WTC11 (cell line): ENCODE results near the gene DHDH. TPM values are rescaled to one million over a fixed set of nuclear protein-coding genes. Genes with fewer than 3 reads are reported as not detected.
"Not testable (repeated sequence)": the region's sequence is repeated elsewhere in the genome, so short reads cannot be mapped to it uniquely, and the experiment has no call there.

Experiments
- ATAC-seq: fragments of 200-7000 bp; cut with Tn5 transposase; 2 replicates; pipeline ENCODE4 v1.10.0; 2021; ENCODE audit warnings: mild to moderate bottlenecking, moderate library complexity
- CTCF ChIA-PET: fragments of 300-600 bp; sonication (Branson Sonifier 250); formaldehyde crosslinking; loops from one replicate; lab custom pipeline; 2021; ENCODE audit warnings: antibody characterized with exemption; lab: Charles Lee
- POLR2A ChIA-PET: fragments of 350-600 bp; sonication (Branson Sonifier 250); formaldehyde crosslinking; loops from one replicate; lab custom pipeline; 2021; ENCODE audit warnings: antibody characterized with exemption; lab: Charles Lee
- DNase-seq: peaks from one replicate; pipeline ENCODE4 v3.0.0; 2021; ENCODE audit warnings: low spot score
- H3K27ac Mint-ChIP-seq: 2 replicates; pipeline ENCODE4 v1.8.0; 2021; ENCODE audit warnings: mixed read lengths
- H3K27me3 Mint-ChIP-seq: 2 replicates; pipeline ENCODE4 v1.8.0; 2021; ENCODE audit warnings: low read depth, mild to moderate bottlenecking, moderate library complexity, mixed read lengths
- H3K36me3 Mint-ChIP-seq: 2 replicates; pipeline ENCODE4 v1.8.0; 2021; ENCODE audit warnings: mixed read lengths
- H3K4me1 Mint-ChIP-seq: 2 replicates; pipeline ENCODE4 v1.8.0; 2022; ENCODE audit warnings: mixed read lengths
- H3K4me3 Mint-ChIP-seq: 2 replicates; pipeline ENCODE4 v1.8.0; 2021; ENCODE audit warnings: mild to moderate bottlenecking, moderate library complexity, mixed read lengths
- H3K9me3 Mint-ChIP-seq: 2 replicates; pipeline ENCODE4 v1.8.0; 2021; ENCODE audit warnings: mixed read lengths
- CREB1 ChIP-seq: sonication (generic); formaldehyde crosslinking; IDR thresholded peaks from 2 replicates; pipeline ENCODE4 v1.8.0; 2023; ENCODE audit warnings: mild to moderate bottlenecking, missing genetic modification reagents
- ESRRA ChIP-seq: sonication (generic); formaldehyde crosslinking; IDR thresholded peaks from 2 replicates; pipeline ENCODE4 v1.8.1; 2022; ENCODE audit warnings: mild to moderate bottlenecking, missing genetic modification reagents, borderline replicate concordance
- ETV6 ChIP-seq: sonication (generic); formaldehyde crosslinking; IDR thresholded peaks from 2 replicates; pipeline ENCODE4 v1.8.1; 2022; ENCODE audit warnings: mild to moderate bottlenecking, missing genetic modification reagents
- FOXJ3 ChIP-seq: sonication (generic); formaldehyde crosslinking; IDR thresholded peaks from 2 replicates; pipeline ENCODE4 v1.9.0; 2021; ENCODE audit warnings: missing genetic modification reagents, mild to moderate bottlenecking, borderline replicate concordance
- FOXK1 ChIP-seq: sonication (generic); formaldehyde crosslinking; IDR thresholded peaks from 2 replicates; pipeline ENCODE4 v1.8.0; 2022; ENCODE audit warnings: mild to moderate bottlenecking, moderate library complexity, missing genetic modification reagents
- MXD4 ChIP-seq: fragments of 250-450 bp; sonication (Bioruptor Pico); IDR thresholded peaks from 2 replicates; pipeline ENCODE4 v1.8.0; 2021; ENCODE audit warnings: mild to moderate bottlenecking, moderate library complexity, borderline replicate concordance
- MYBL2 ChIP-seq: sonication (generic); formaldehyde crosslinking; IDR thresholded peaks from 2 replicates; pipeline ENCODE4 v1.8.1; 2023; ENCODE audit warnings: mild to moderate bottlenecking, moderate library complexity, missing genetic modification reagents
- NR2C2 ChIP-seq: sonication (generic); formaldehyde crosslinking; IDR thresholded peaks from 2 replicates; pipeline ENCODE4 v1.8.0; 2022; ENCODE audit warnings: mild to moderate bottlenecking, missing genetic modification reagents
- NR3C1 ChIP-seq: sonication (generic); formaldehyde crosslinking; conservative IDR thresholded peaks from 2 replicates; pipeline ENCODE4 v1.8.1; 2023; ENCODE audit warnings: low read depth, mild to moderate bottlenecking, missing genetic modification reagents
- RELA ChIP-seq: sonication (generic); formaldehyde crosslinking; IDR thresholded peaks from 2 replicates; pipeline ENCODE4 v1.8.1; 2022; ENCODE audit warnings: missing genetic modification reagents, mild to moderate bottlenecking, borderline replicate concordance
- TEAD1 ChIP-seq: sonication (generic); formaldehyde crosslinking; IDR thresholded peaks from 2 replicates; pipeline ENCODE4 v1.8.0; 2022; ENCODE audit warnings: mild to moderate bottlenecking, missing genetic modification reagents
- ZNF121 ChIP-seq: sonication (generic); formaldehyde crosslinking; IDR thresholded peaks from 2 replicates; pipeline ENCODE4 v1.8.0; 2023; ENCODE audit warnings: missing genetic modification reagents
- ZNF671 ChIP-seq: fragments of 250-450 bp; sonication (Bioruptor Pico); IDR thresholded peaks from 2 replicates; pipeline ENCODE4 v1.8.0; 2021; ENCODE audit warnings: mild to moderate bottlenecking
- total RNA-seq: library from RNA; stranded (reverse); gene quantifications from 3 replicates; pipeline ENCODE4 v1.2.3, GENCODE V29; 2021
- TF ChIP-seq, protein P1 (sequence below): sonication (generic); formaldehyde crosslinking; IDR thresholded peaks from 2 replicates; pipeline ENCODE4 v1.8.1; 2022; ENCODE audit warnings: missing genetic modification reagents, borderline replicate concordance
- TF ChIP-seq, protein P2 (sequence below): sonication (generic); formaldehyde crosslinking; IDR thresholded peaks from 2 replicates; pipeline ENCODE4 v1.8.0; 2023; ENCODE audit warnings: missing genetic modification reagents, mild to moderate bottlenecking, borderline replicate concordance
- TF ChIP-seq, protein P3 (sequence below): sonication (generic); formaldehyde crosslinking; IDR thresholded peaks from 2 replicates; pipeline ENCODE4 v1.8.0; 2023; ENCODE audit warnings: mild to moderate bottlenecking, missing genetic modification reagents
- TF ChIP-seq, protein P4 (sequence below): fragments of 250-450 bp; sonication (Bioruptor Pico); IDR thresholded peaks from 2 replicates; pipeline ENCODE4 v1.9.0; 2021; ENCODE audit warnings: mild to moderate bottlenecking

The DHDH gene
- total RNA-seq, 1 experiment from 2014 or later: 3.0 TPM

DNA sequence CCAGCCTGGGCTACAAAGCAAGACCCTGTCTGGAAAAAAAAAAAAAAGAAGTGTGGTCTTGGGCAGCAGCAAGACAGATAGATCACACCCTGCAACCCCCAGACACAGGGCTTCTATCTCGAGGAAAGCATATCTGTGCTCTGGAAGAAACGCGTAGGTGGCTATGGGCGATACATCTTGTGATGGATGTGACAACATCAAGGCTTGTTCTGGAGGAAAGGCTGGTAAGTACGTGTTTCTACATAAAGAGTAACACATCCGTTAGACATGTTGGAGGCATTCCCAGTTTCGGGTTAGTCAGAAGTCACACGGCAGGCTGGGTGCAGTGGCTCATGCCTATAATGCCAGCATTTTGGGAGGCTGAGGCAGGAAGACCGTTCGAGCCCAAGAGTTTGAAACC is 6.6 kb upstream of the DHDH start:
- H3K27me3 Mint-ChIP-seq: peaks cover 20% of the 10 kb centered on the region
- H3K27ac Mint-ChIP-seq: peak overlapping the region; percentile 57; the same call in 1 of the 2 replicates
- H3K9me3 Mint-ChIP-seq: no peaks in the 10 kb centered on the region
- TF ChIP-seq TEAD1 (CRISPR knock-in tag) (no peak), ZNF121 (CRISPR knock-in tag) (no peak), CREB1 (CRISPR knock-in tag) (no peak), ESRRA (CRISPR knock-in tag) (no peak), MXD4 (CRISPR knock-in tag) (no peak), NR3C1 (CRISPR knock-in tag) (no peak), ZNF671 (CRISPR knock-in tag) (no peak), RELA (no peak), FOXJ3 (CRISPR knock-in tag) (no peak), NR2C2 (no peak)
- TF ChIP-seq, protein P1, sequence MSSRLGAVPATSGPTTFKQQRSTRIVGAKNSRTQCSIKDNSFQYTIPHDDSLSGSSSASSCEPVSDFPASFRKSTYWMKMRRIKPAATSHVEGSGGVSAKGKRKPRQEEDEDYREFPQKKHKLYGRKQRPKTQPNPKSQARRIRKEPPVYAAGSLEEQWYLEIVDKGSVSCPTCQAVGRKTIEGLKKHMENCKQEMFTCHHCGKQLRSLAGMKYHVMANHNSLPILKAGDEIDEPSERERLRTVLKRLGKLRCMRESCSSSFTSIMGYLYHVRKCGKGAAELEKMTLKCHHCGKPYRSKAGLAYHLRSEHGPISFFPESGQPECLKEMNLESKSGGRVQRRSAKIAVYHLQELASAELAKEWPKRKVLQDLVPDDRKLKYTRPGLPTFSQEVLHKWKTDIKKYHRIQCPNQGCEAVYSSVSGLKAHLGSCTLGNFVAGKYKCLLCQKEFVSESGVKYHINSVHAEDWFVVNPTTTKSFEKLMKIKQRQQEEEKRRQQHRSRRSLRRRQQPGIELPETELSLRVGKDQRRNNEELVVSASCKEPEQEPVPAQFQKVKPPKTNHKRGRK (CRISPR knock-in tag): no peak
- TF ChIP-seq, protein P2, sequence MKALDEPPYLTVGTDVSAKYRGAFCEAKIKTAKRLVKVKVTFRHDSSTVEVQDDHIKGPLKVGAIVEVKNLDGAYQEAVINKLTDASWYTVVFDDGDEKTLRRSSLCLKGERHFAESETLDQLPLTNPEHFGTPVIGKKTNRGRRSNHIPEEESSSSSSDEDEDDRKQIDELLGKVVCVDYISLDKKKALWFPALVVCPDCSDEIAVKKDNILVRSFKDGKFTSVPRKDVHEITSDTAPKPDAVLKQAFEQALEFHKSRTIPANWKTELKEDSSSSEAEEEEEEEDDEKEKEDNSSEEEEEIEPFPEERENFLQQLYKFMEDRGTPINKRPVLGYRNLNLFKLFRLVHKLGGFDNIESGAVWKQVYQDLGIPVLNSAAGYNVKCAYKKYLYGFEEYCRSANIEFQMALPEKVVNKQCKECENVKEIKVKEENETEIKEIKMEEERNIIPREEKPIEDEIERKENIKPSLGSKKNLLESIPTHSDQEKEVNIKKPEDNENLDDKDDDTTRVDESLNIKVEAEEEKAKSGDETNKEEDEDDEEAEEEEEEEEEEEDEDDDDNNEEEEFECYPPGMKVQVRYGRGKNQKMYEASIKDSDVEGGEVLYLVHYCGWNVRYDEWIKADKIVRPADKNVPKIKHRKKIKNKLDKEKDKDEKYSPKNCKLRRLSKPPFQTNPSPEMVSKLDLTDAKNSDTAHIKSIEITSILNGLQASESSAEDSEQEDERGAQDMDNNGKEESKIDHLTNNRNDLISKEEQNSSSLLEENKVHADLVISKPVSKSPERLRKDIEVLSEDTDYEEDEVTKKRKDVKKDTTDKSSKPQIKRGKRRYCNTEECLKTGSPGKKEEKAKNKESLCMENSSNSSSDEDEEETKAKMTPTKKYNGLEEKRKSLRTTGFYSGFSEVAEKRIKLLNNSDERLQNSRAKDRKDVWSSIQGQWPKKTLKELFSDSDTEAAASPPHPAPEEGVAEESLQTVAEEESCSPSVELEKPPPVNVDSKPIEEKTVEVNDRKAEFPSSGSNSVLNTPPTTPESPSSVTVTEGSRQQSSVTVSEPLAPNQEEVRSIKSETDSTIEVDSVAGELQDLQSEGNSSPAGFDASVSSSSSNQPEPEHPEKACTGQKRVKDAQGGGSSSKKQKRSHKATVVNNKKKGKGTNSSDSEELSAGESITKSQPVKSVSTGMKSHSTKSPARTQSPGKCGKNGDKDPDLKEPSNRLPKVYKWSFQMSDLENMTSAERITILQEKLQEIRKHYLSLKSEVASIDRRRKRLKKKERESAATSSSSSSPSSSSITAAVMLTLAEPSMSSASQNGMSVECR (CRISPR knock-in tag): no peak
- H3K4me3 Mint-ChIP-seq: no peak overlapping the region
- no peaks in the 10 kb centered on the region for H3K4me1 Mint-ChIP-seq
- CTCF ChIA-PET: interaction anchor here (1.1 to 1.7 kb wide), 2 partner anchors 8 to 44 kb away, joined by 4 to 7 read pairs; no protein-coding TSS in a partner anchor
- no peak for DNase-seq
- POLR2A ChIA-PET: interaction anchor here (0.7 kb wide), 1 partner anchor 72 kb away, joined by 3 read pairs; no protein-coding TSS in a partner anchor
- peaks cover 3% of the 10 kb centered on the region for H3K36me3 Mint-ChIP-seq
- ATAC-seq: no peak

DNA sequence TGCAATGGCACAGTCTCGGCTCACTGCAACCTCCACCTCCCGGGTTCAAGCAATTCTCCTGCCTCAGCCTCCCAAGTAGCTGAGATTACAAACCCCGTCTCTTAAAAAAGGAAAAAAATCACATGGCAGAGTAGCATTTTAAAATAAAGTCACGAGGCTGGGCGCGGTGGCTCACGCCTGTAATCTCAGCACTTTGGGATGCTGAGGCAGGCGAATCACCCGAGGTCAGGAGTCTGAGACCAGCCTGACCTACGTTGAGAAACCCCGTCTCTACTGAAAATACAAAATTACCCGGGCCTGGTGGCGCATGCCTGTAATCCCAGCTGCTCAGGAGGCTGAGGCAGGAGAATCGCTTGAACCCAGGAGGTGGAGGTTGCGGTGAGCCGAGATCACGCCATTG is 5.8 kb upstream of the DHDH start:
- H3K36me3 Mint-ChIP-seq, H3K4me1 Mint-ChIP-seq, H3K9me3 Mint-ChIP-seq, POLR2A ChIA-PET, H3K4me3 Mint-ChIP-seq, DNase-seq, H3K27ac Mint-ChIP-seq, ATAC-seq: not testable (repeated sequence)
- peaks cover 25% of the 10 kb centered on the region for H3K27me3 Mint-ChIP-seq
- CTCF ChIA-PET: interaction anchor here (0.6 to 1.6 kb wide), 3 partner anchors 9 to 43 kb away, joined by 3 to 4 read pairs (median 4); no protein-coding TSS in a partner anchor

DNA sequence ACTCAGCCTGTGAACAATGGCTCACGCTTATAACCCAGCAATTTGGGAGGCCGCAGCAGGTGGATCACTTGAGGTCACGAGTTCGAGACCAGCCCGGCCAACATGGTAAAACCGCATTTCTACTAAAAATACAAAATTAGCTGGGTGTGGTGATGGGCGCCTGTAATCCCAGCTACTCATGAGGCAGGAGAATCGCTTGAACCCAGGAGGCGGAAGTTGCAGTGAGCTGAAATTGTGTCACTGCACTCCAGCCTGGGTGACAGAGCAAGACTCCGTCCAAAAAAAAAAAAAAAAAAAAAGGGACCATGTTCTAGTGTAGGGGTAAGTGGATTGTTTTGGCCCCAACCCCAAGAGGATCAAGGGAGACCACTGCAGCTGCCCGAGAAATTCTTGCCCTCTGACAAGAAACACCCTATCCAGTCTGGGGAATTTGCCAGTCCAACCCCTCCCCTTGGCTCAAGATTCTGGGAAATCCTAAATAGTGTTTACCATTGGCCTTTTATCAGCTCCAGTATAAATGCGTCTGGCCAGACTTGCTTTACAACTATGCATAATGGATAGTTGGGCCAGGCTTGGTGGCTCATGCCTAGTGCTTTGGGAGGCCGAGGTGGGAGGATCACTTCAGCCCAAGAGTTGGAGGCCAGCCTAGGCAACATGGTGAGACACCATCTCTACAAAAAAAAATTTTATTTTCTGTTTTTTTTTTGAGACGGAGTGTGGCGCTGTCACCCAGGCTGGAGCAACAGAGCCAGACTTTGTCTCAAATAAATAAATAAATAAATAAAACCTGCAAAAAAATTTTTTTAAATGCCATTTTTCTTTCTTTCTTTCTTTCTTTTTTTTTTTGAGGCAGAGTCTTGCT is 5.1 kb upstream of the DHDH start:
- H3K27ac Mint-ChIP-seq: no peak overlapping the region
- ATAC-seq: no peak
- TF ChIP-seq FOXK1 (CRISPR knock-in tag) (no peak), MYBL2 (no peak), MXD4 (CRISPR knock-in tag) (no peak), ETV6 (CRISPR knock-in tag) (no peak)
- TF ChIP-seq, protein P1 (CRISPR knock-in tag): no peak
- TF ChIP-seq, protein P3, sequence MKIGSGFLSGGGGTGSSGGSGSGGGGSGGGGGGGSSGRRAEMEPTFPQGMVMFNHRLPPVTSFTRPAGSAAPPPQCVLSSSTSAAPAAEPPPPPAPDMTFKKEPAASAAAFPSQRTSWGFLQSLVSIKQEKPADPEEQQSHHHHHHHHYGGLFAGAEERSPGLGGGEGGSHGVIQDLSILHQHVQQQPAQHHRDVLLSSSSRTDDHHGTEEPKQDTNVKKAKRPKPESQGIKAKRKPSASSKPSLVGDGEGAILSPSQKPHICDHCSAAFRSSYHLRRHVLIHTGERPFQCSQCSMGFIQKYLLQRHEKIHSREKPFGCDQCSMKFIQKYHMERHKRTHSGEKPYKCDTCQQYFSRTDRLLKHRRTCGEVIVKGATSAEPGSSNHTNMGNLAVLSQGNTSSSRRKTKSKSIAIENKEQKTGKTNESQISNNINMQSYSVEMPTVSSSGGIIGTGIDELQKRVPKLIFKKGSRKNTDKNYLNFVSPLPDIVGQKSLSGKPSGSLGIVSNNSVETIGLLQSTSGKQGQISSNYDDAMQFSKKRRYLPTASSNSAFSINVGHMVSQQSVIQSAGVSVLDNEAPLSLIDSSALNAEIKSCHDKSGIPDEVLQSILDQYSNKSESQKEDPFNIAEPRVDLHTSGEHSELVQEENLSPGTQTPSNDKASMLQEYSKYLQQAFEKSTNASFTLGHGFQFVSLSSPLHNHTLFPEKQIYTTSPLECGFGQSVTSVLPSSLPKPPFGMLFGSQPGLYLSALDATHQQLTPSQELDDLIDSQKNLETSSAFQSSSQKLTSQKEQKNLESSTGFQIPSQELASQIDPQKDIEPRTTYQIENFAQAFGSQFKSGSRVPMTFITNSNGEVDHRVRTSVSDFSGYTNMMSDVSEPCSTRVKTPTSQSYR (CRISPR knock-in tag): no peak
- TF ChIP-seq, protein P4, sequence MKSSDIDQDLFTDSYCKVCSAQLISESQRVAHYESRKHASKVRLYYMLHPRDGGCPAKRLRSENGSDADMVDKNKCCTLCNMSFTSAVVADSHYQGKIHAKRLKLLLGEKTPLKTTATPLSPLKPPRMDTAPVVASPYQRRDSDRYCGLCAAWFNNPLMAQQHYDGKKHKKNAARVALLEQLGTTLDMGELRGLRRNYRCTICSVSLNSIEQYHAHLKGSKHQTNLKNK (CRISPR knock-in tag): no peak
- no peaks in the 10 kb centered on the region for H3K36me3 Mint-ChIP-seq
- peaks cover 2% of the 10 kb centered on the region for H3K4me1 Mint-ChIP-seq
- peaks cover 33% of the 10 kb centered on the region for H3K27me3 Mint-ChIP-seq
- POLR2A ChIA-PET: no interaction called here
- CTCF ChIA-PET: interaction anchor here (0.6 to 1.6 kb wide), 3 partner anchors 8 to 42 kb away, joined by 3 to 4 read pairs (median 4); no protein-coding TSS in a partner anchor
- no peak overlapping the region for H3K4me3 Mint-ChIP-seq
- no peaks in the 10 kb centered on the region for H3K9me3 Mint-ChIP-seq
- DNase-seq: no peak
